ENCODE data around the gene DNAAF1. TPM values are rescaled to one million over a fixed set of nuclear protein-coding genes. Genes with fewer than 3 reads are reported as not detected.

DNAAF1 gene
- total RNA-seq, 1 experiment from 2014 or later, result not detected

DNA sequence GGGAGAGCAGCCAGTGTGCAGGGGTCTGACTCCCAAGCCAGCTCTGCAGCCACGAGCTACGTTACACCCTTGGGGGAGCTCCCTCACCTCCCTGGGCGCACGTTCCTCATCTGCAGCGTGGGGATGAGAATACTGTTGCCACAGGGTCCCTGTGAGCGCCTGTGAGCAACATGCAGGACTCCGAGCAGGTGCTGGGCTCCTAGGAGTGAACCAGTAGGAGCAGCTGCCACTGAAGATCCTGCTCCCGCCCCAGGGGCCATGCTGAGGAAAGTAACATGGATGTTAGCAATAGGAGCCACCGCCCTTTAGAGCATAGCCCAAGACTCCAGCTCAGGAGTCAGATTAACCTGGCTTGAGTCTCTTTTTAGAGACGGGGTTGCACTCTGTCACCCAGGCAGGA lies 15.9 kb downstream of the DNAAF1 start:
- H3K9me3 Mint-ChIP-seq (ENCODE audit: unreplicated experiment), result no peaks in the 10 kb centered on the region
- ChIA-PET CTCF (interaction anchor here (0.7 to 0.8 kb wide), 3 partner anchors 9 to 19 kb away, joined by 3 to 4 read pairs (median 4); no protein-coding TSS in a partner anchor), POLR2A (no interaction called here)
- H3K4me3 Mint-ChIP-seq (ENCODE audit: unreplicated experiment), result no peak overlapping the region
- H3K36me3 Mint-ChIP-seq (ENCODE audit: insufficient read depth, unreplicated experiment), result peaks cover 9% of the 10 kb centered on the region
- TF ChIP-seq, protein P1, sequence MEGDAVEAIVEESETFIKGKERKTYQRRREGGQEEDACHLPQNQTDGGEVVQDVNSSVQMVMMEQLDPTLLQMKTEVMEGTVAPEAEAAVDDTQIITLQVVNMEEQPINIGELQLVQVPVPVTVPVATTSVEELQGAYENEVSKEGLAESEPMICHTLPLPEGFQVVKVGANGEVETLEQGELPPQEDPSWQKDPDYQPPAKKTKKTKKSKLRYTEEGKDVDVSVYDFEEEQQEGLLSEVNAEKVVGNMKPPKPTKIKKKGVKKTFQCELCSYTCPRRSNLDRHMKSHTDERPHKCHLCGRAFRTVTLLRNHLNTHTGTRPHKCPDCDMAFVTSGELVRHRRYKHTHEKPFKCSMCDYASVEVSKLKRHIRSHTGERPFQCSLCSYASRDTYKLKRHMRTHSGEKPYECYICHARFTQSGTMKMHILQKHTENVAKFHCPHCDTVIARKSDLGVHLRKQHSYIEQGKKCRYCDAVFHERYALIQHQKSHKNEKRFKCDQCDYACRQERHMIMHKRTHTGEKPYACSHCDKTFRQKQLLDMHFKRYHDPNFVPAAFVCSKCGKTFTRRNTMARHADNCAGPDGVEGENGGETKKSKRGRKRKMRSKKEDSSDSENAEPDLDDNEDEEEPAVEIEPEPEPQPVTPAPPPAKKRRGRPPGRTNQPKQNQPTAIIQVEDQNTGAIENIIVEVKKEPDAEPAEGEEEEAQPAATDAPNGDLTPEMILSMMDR (IDR thresholded peaks at IDR 0.05; ENCODE audit: unreplicated experiment), result no peak
- intact Hi-C loops (cut with micrococcal nuclease), result no loop called here
- H3K27ac Mint-ChIP-seq (ENCODE audit: low read depth, unreplicated experiment), result no peak overlapping the region
- H3K27me3 Mint-ChIP-seq (ENCODE audit: insufficient read depth, unreplicated experiment), result peaks cover 37% of the 10 kb centered on the region
- DNase-seq (ENCODE audit: unreplicated experiment), result no peak
- no TSS peak for BruUV-seq (replicated peaks)
- H3K4me1 Mint-ChIP-seq (ENCODE audit: insufficient read depth, unreplicated experiment), result no peaks in the 10 kb centered on the region

DNA sequence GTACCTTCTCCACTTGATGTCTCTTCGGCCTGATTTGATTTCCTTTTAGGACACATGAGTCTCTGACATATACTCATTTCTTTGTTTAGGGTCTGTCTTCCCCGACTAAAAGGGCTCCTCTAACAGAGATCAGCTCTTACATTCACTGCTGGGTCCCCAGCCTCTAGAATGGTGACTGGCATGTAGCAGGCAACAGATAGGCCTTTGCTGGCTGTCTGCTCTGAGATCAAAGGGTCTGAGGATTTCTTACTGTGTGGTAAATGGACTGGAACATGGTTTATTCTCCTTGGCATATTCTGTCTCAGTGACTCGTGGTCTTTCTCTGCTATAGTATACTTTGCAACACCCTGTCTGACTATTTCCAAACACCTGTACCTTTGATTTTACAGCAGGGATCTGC lies 16.7 kb downstream of the DNAAF1 start:
- Mint-ChIP-seq H3K9me3 (ENCODE audit: unreplicated experiment) (no peaks in the 10 kb centered on the region), H3K4me3 (ENCODE audit: unreplicated experiment) (no peak overlapping the region), H3K27ac (ENCODE audit: low read depth, unreplicated experiment) (no peak overlapping the region), H3K36me3 (ENCODE audit: insufficient read depth, unreplicated experiment) (peaks cover 2% of the 10 kb centered on the region), H3K4me1 (ENCODE audit: insufficient read depth, unreplicated experiment) (no peaks in the 10 kb centered on the region), H3K27me3 (ENCODE audit: insufficient read depth, unreplicated experiment) (peaks cover 39% of the 10 kb centered on the region)
- no peak for DNase-seq (ENCODE audit: unreplicated experiment)
- intact Hi-C loops (cut with micrococcal nuclease), result no loop called here
- POLR2A ChIA-PET, result no interaction called here
- BruUV-seq (replicated peaks), result no TSS peak
- CTCF ChIA-PET, result interaction anchor here (0.8 kb wide), 1 partner anchor 20 kb away, joined by 3 read pairs; no protein-coding TSS in a partner anchor
- TF ChIP-seq, protein P1 (IDR thresholded peaks at IDR 0.05; ENCODE audit: unreplicated experiment), result no peak

GRCh38 chr16:84165746-84166145 lies 20.6 kb downstream of the DNAAF1 start:
- BruUV-seq (replicated peaks), result no TSS peak
- intact Hi-C loops (cut with micrococcal nuclease), result no loop called here
- H3K27ac Mint-ChIP-seq (ENCODE audit: low read depth, unreplicated experiment), result no peak overlapping the region
- ChIA-PET CTCF (interaction anchor here (0.6 to 1.2 kb wide), 3 partner anchors 57 to 759 kb away, joined by 3 to 5 read pairs (median 3); no protein-coding TSS in a partner anchor), POLR2A (no interaction called here)
- no peaks in the 10 kb centered on the region for H3K9me3 Mint-ChIP-seq (ENCODE audit: unreplicated experiment)
- H3K4me1 Mint-ChIP-seq (ENCODE audit: insufficient read depth, unreplicated experiment), result no peaks in the 10 kb centered on the region
- H3K4me3 Mint-ChIP-seq (ENCODE audit: unreplicated experiment), result no peak overlapping the region
- TF ChIP-seq, protein P1 (IDR thresholded peaks at IDR 0.05; ENCODE audit: unreplicated experiment), result no peak
- H3K36me3 Mint-ChIP-seq (ENCODE audit: insufficient read depth, unreplicated experiment), result no peaks in the 10 kb centered on the region
- peaks cover 25% of the 10 kb centered on the region for H3K27me3 Mint-ChIP-seq (ENCODE audit: insufficient read depth, unreplicated experiment)
- no peak for DNase-seq (ENCODE audit: unreplicated experiment)

- H3K27ac Mint-ChIP-seq (ENCODE audit: low read depth, unreplicated experiment), result no peak overlapping the region
- CTCF ChIA-PET, result interaction anchor here (0.6 to 1.9 kb wide), 7 partner anchors 8 to 328 kb away, joined by 3 to 7 read pairs (median 3); partner anchors contain the start of gene TAF1C
- no peaks in the 10 kb centered on the region for H3K36me3 Mint-ChIP-seq (ENCODE audit: insufficient read depth, unreplicated experiment)
- intact Hi-C loops (cut with micrococcal nuclease), result no loop called here
- TF ChIP-seq, protein P1 (IDR thresholded peaks at IDR 0.05; ENCODE audit: unreplicated experiment), result no peak
- no TSS peak for BruUV-seq (replicated peaks)
- POLR2A ChIA-PET, result interaction anchor here (0.6 to 1.0 kb wide), 5 partner anchors 9 to 241 kb away, joined by 3 read pairs; partner anchors contain the start of gene MBTPS1
- H3K4me3 Mint-ChIP-seq (ENCODE audit: unreplicated experiment), result no peak overlapping the region
- no peaks in the 10 kb centered on the region for H3K4me1 Mint-ChIP-seq (ENCODE audit: insufficient read depth, unreplicated experiment)
- no peak for DNase-seq (ENCODE audit: unreplicated experiment)
- peaks cover 25% of the 10 kb centered on the region for H3K27me3 Mint-ChIP-seq (ENCODE audit: insufficient read depth, unreplicated experiment)
- no peaks in the 10 kb centered on the region for H3K9me3 Mint-ChIP-seq (ENCODE audit: unreplicated experiment)
Measured at GRCh38 chr16:84166796-84167695, 21.9 kb downstream of the DNAAF1 start.

Measured in MCF 10A (cell line).